Endothelial cell of umbilical vein (primary cell): ENCODE measurements around the gene HIVEP1. TPM values are rescaled to one million over a fixed set of nuclear protein-coding genes. Genes with fewer than 3 reads are reported as not detected.

ENCODE experiments used
- BruUV-seq: library from RNA; stranded (reverse); fragments of 400-500 nt; replicated peaks from 2 replicates; lab custom pipeline; 2021; lab: Mats Ljungman, UMichigan
- CTCF ChIA-PET: fragments of 300-600, 350-600 bp; sonication (Branson Sonifier 250); formaldehyde crosslinking; loops from one replicate; lab custom pipeline; 2021; ENCODE audit warnings: antibody characterized with exemption, inconsistent platforms; lab: Charles Lee
- POLR2A ChIA-PET: fragments of 300-600, 350-600 bp; sonication (Branson Sonifier 250); formaldehyde crosslinking; loops from one replicate; lab custom pipeline; 2021; ENCODE audit warnings: antibody characterized with exemption, inconsistent platforms; lab: Charles Lee
- DNase-seq: peaks from one replicate; pipeline ENCODE4 v3.0.0-alpha.2; 2011; ENCODE audit warnings: low read depth, low spot score
- FAIRE-seq: peaks from 2 replicates; lab custom pipeline; 2011; peaks lifted over from hg19 to GRCh38; lab: Jason Lieb, UNC
- H2AFZ ChIP-seq: 2 replicates; pipeline ENCODE4 v1.6.0; 2012; ENCODE audit warnings: low read depth, low read length, control low read depth, inconsistent platforms
- H3K27ac ChIP-seq: 2 replicates; pipeline ENCODE4 v1.5.1; 2011; ENCODE audit warnings: low read depth, mild to moderate bottlenecking, control low read depth, low read length, moderate library complexity; ENCODE audit not compliant: insufficient read depth
- H3K27me3 ChIP-seq, 2 experiments: 2 replicates each; pipeline versions ENCODE4 v1.6.0 to v1.6.1; 2011; ENCODE audit warnings: low read length in 2 of 2, mixed read lengths in 1 of 2; ENCODE audit not compliant: control insufficient read depth in 2 of 2, insufficient read depth in 2 of 2
- H3K36me3 ChIP-seq, 2 experiments: 2 replicates in 1 of 2; 3 replicates in 1 of 2; pipeline ENCODE4 v1.5.1; 2011; ENCODE audit warnings: low read length in 2 of 2, mild to moderate bottlenecking in 1 of 2, moderate library complexity in 1 of 2; ENCODE audit not compliant: control insufficient read depth in 2 of 2, insufficient read depth in 2 of 2; ENCODE audit errors: extremely low read depth in 1 of 2
- H3K4me1 ChIP-seq: 3 replicates; pipeline ENCODE4 v1.5.1; 2011; ENCODE audit warnings: mild to moderate bottlenecking, low read length; ENCODE audit not compliant: control insufficient read depth, insufficient read depth; ENCODE audit errors: extremely low read depth
- H3K4me2 ChIP-seq: 2 replicates; pipeline ENCODE4 v1.6.1; 2011; ENCODE audit warnings: low read length, control low read depth, mixed read lengths; ENCODE audit not compliant: insufficient read depth
- H3K4me3 ChIP-seq, 3 experiments: fragments of 200-600 bp in 1 of 3; sonication (generic), shearing (Covaris generic) in 1 of 3; replicated peaks in 1 of 3; 2 replicates each; pipeline ENCODE4 v1.5.1; 2011 to 2016; ENCODE audit warnings: control low read depth in 3 of 3, low read length in 3 of 3, mild to moderate bottlenecking in 2 of 3, inconsistent platforms in 1 of 3, low read depth in 1 of 3, moderate library complexity in 1 of 3; ENCODE audit not compliant: insufficient read depth in 1 of 3
- H3K79me2 ChIP-seq: 2 replicates; pipeline ENCODE4 v1.6.0; 2012; ENCODE audit warnings: low read length, inconsistent platforms; ENCODE audit not compliant: control insufficient read depth, insufficient read depth
- H3K9ac ChIP-seq: replicated peaks from 2 replicates; pipeline ENCODE3; 2011; ENCODE audit warnings: low read length, control low read depth; ENCODE audit not compliant: insufficient read depth; ENCODE audit errors: extremely low read depth
- H3K9me1 ChIP-seq: replicated peaks from 3 replicates; pipeline ENCODE4 v1.6.0; 2011; ENCODE audit warnings: mild to moderate bottlenecking, low read length; ENCODE audit not compliant: control insufficient read depth, insufficient read depth; ENCODE audit errors: extremely low read depth
- H3K9me3 ChIP-seq: replicated peaks from 2 replicates; pipeline ENCODE4 v1.5.1; 2012; ENCODE audit warnings: low read length, inconsistent platforms; ENCODE audit not compliant: control insufficient read depth, insufficient read depth
- H4K20me1 ChIP-seq: replicated peaks from 2 replicates; pipeline ENCODE3; 2011; ENCODE audit warnings: mild to moderate bottlenecking, low read length; ENCODE audit not compliant: control insufficient read depth, insufficient read depth; ENCODE audit errors: extremely low read depth
- EZH2 ChIP-seq: IDR thresholded peaks from 2 replicates; pipeline ENCODE4 v1.6.1; 2012; ENCODE audit warnings: borderline replicate concordance, low read depth, mild to moderate bottlenecking, moderate library complexity, low read length, inconsistent platforms; ENCODE audit not compliant: severe bottlenecking
- FOS ChIP-seq: IDR thresholded peaks from 2 replicates; pipeline ENCODE4 v1.6.1; 2011; ENCODE audit warnings: mild to moderate bottlenecking, low read length, moderate library complexity, borderline replicate concordance; ENCODE audit not compliant: insufficient read depth
- GATA2 ChIP-seq: IDR thresholded peaks from 2 replicates; pipeline ENCODE4 v1.7.0; 2011; ENCODE audit warnings: low read depth, mild to moderate bottlenecking, moderate library complexity, mixed read lengths, low read length; ENCODE audit not compliant: insufficient read length, insufficient read depth
- JUN ChIP-seq: IDR thresholded peaks from 2 replicates; pipeline ENCODE4 v1.6.1; 2011; ENCODE audit warnings: borderline replicate concordance, low read depth; ENCODE audit not compliant: insufficient read length, insufficient read depth
- MYC ChIP-seq: IDR thresholded peaks from one replicate; pipeline ENCODE4 v1.6.1; 2011; ENCODE audit warnings: mild to moderate bottlenecking, low read depth, low read length
- POLR2A ChIP-seq: IDR thresholded peaks from 2 replicates; pipeline ENCODE4 v1.6.1; 2012; ENCODE audit warnings: low read depth, mild to moderate bottlenecking, control low read depth, low read length
- POLR2AphosphoS5 ChIP-seq: IDR thresholded peaks from 2 replicates; pipeline ENCODE4 v1.6.1; 2012; ENCODE audit warnings: low read depth, mild to moderate bottlenecking, control low read depth, low read length, moderate library complexity; ENCODE audit not compliant: insufficient read depth
- dilution Hi-C: fragments of 300-500 bp; cut with MboI; formaldehyde crosslinking; loops from one replicate; pipeline ENCODE4 v1.15.0; 2019; ENCODE audit warnings: low sequenced_read_pairs; ENCODE audit not compliant: extremely low pct_ligation_motif_present
- intact Hi-C: fragments of 100-400 bp; cut with micrococcal nuclease; formaldehyde crosslinking; loops from one replicate; pipeline ENCODE4 v1.10.0; 2022
- polyA plus RNA-seq, 4 experiments: library from polyadenylated mRNA; depleted of rRNA in 3 of 4; stranded (reverse) in 3 of 4; unstranded in 1 of 4; fragments of >200 nt; gene quantifications; 2 replicates each; pipeline versions ENCODE4 v1.2.1 to v1.2.3, GENCODE V29; 2011 to 2012; ENCODE audit warnings: missing spikeins in 1 of 4
- total RNA-seq: library from RNA; stranded (reverse); gene quantifications from 2 replicates; pipeline ENCODE4 v1.2.3, GENCODE V29; 2021
- TF ChIP-seq, protein P1 (sequence below): IDR thresholded peaks from 2 replicates; pipeline ENCODE4 v1.6.1; 2011; ENCODE audit not compliant: insufficient read depth, insufficient read length
- TF ChIP-seq, protein P2 (sequence below), 2 donors: IDR thresholded peaks; 1 replicate in 1 of 2; 2 replicates in 1 of 2; pipeline ENCODE4 v1.5.1; 2011; ENCODE audit warnings: low read length in 2 of 2, mild to moderate bottlenecking in 2 of 2, moderate library complexity in 2 of 2, control low read depth in 1 of 2, inconsistent platforms in 1 of 2, low read depth in 1 of 2; ENCODE audit not compliant: insufficient read depth in 1 of 2; ENCODE audit errors: extremely low read depth in 1 of 2

Gene HIVEP1
- total and polyA plus RNA-seq, 2 donors (not counting 3 experiments of a cell fraction or from before 2014, with no cell fraction given): 33.5 to 49.2 TPM

DNA sequence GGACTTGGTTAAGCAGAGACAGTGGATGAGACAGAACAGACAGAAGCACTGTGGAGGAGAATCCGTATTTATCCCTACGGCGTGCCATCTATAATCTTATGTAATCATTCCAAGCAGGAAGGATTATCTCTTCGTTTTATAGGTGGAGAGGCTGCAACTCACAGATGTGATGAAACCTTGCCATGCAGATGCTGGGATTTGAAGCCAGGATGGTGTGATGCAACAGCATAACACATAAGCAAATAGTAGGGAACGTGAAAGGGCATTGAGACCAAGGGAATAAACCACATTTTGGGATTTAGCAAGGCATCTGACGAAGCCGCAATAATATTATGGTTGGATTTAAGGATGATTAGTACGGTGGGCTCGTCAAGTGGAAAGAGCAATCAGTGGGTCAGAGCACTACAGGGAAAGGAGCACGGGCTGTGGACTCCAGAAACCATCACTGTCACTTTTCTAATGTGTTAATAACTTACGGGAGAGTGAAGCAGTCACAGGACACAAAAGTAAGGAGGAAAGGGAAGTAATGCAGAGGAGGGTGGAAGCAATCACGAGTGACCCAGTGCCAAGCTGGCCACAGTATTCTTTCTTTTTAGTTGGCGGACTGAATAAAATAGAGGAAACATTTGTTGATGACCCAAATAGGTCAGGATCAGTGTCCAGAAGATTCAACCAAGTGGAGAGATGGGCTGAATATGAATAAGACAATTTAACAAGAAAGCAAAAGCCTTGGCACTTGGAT, 158.4 kb downstream of the HIVEP1 start:
- FAIRE-seq: no peak
- no peaks in the 10 kb centered on the region for H3K36me3 ChIP-seq
- TF ChIP-seq, protein P1, sequence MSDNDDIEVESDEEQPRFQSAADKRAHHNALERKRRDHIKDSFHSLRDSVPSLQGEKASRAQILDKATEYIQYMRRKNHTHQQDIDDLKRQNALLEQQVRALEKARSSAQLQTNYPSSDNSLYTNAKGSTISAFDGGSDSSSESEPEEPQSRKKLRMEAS: no peak
- TF ChIP-seq GATA2 (no peak), EZH2 (no peak), JUN (no peak), MYC (no peak), POLR2AphosphoS5 (no peak), FOS (no peak), POLR2A (no peak)
- TF ChIP-seq, protein P2, sequence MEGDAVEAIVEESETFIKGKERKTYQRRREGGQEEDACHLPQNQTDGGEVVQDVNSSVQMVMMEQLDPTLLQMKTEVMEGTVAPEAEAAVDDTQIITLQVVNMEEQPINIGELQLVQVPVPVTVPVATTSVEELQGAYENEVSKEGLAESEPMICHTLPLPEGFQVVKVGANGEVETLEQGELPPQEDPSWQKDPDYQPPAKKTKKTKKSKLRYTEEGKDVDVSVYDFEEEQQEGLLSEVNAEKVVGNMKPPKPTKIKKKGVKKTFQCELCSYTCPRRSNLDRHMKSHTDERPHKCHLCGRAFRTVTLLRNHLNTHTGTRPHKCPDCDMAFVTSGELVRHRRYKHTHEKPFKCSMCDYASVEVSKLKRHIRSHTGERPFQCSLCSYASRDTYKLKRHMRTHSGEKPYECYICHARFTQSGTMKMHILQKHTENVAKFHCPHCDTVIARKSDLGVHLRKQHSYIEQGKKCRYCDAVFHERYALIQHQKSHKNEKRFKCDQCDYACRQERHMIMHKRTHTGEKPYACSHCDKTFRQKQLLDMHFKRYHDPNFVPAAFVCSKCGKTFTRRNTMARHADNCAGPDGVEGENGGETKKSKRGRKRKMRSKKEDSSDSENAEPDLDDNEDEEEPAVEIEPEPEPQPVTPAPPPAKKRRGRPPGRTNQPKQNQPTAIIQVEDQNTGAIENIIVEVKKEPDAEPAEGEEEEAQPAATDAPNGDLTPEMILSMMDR (IDR thresholded peaks at IDR 0.05; ENCODE audit: extremely low read depth in 1 of 2, insufficient read depth in 1 of 2, low read depth in 1 of 2, low read length in 2 of 2): no peak
- BruUV-seq: no TSS peak
- H3K27me3 ChIP-seq: no peaks in the 10 kb centered on the region
- dilution Hi-C loops: no loop called here
- no peaks in the 10 kb centered on the region for H3K9me1 ChIP-seq
- no peaks in the 10 kb centered on the region for H3K79me2 ChIP-seq
- no peak overlapping the region for H2AFZ ChIP-seq
- intact Hi-C loops: no loop called here
- H3K4me2 ChIP-seq: no peak overlapping the region
- no peaks in the 10 kb centered on the region for H4K20me1 ChIP-seq
- H3K9ac ChIP-seq: no peak overlapping the region
- ChIA-PET POLR2A (no interaction called here), CTCF (interaction anchor here (1.2 kb wide), 2 partner anchors 10 to 11 kb away, joined by 4 to 5 read pairs; no protein-coding TSS in a partner anchor)
- H3K27ac ChIP-seq: no peak overlapping the region
- no peak for DNase-seq
- no peak overlapping the region for H3K4me3 ChIP-seq
- H3K4me1 ChIP-seq: no peaks in the 10 kb centered on the region
- no peaks in the 10 kb centered on the region for H3K9me3 ChIP-seq
